HCT116 (cell line): Measurements from ENCODE around the gene KAT14.

ENCODE experiments used
- CBX3 ChIP-seq: IDR thresholded peaks from 2 replicates; pipeline ENCODE4 v1.6.1; 2012; ENCODE audit warnings: low read depth
- CTCF ChIP-seq, 3 experiments: fragments of 200-600 bp in 1 of 3; sonication (generic) in 1 of 3; IDR thresholded peaks in 2 of 3; conservative IDR thresholded peaks in 1 of 3; 2 replicates each; pipeline ENCODE4 v1.5.1; 2012 to 2017; ENCODE audit warnings: low read depth in 2 of 3, low read length in 2 of 3, antibody characterized with exemption in 1 of 3, borderline replicate concordance in 1 of 3, control low read depth in 1 of 3, mild to moderate bottlenecking in 1 of 3, mixed read lengths in 1 of 3, mixed run types in 1 of 3, moderate library complexity in 1 of 3; ENCODE audit not compliant: insufficient read depth in 1 of 3
- POLR2AphosphoS5 ChIP-seq: IDR thresholded peaks from 2 replicates; pipeline ENCODE4 v1.6.1; 2011; ENCODE audit warnings: mild to moderate bottlenecking, low read depth, low read length, moderate library complexity
- ZNF274 ChIP-seq: fragments of 200-500 bp; sonication (Bioruptor generic); IDR thresholded peaks from 2 replicates; pipeline ENCODE4 v1.6.1; 2014; ENCODE audit warnings: mild to moderate bottlenecking, low read depth, low read length, inconsistent platforms

GRCh38 chr20:18195931-18196330 lies 58.3 kb downstream of the KAT14 start:
- TF ChIP-seq ZNF274: no peak
- TF ChIP-seq CTCF (IDR thresholded peaks at IDR 0.05 in 2 of 3, conservative IDR thresholded peaks at IDR 0.05 in 1 of 3; ENCODE audit: borderline replicate concordance in 1 of 3, insufficient read depth in 1 of 3, low read depth in 2 of 3, low read length in 2 of 3): no peak
- no peak for TF ChIP-seq CBX3
- TF ChIP-seq POLR2AphosphoS5: no peak
